GM19324 (cell line): ENCODE results near the gene RFX7.
A peak's percentile ranks its signal among the peaks of the same experiment; 100 is the strongest.
"Not testable (repeated sequence)": the region's sequence is repeated elsewhere in the genome, so short reads cannot be mapped to it uniquely, and the experiment has no call there.

ENCODE experiments used
- ATAC-seq: cut with Tn5 transposase; IDR thresholded peaks from one replicate; pipeline ENCODE4 v1.9.1; 2021; ENCODE audit warnings: mild to moderate bottlenecking, moderate library complexity; ENCODE audit not compliant: unreplicated experiment, low FRiP score

Gene RFX7

DNA sequence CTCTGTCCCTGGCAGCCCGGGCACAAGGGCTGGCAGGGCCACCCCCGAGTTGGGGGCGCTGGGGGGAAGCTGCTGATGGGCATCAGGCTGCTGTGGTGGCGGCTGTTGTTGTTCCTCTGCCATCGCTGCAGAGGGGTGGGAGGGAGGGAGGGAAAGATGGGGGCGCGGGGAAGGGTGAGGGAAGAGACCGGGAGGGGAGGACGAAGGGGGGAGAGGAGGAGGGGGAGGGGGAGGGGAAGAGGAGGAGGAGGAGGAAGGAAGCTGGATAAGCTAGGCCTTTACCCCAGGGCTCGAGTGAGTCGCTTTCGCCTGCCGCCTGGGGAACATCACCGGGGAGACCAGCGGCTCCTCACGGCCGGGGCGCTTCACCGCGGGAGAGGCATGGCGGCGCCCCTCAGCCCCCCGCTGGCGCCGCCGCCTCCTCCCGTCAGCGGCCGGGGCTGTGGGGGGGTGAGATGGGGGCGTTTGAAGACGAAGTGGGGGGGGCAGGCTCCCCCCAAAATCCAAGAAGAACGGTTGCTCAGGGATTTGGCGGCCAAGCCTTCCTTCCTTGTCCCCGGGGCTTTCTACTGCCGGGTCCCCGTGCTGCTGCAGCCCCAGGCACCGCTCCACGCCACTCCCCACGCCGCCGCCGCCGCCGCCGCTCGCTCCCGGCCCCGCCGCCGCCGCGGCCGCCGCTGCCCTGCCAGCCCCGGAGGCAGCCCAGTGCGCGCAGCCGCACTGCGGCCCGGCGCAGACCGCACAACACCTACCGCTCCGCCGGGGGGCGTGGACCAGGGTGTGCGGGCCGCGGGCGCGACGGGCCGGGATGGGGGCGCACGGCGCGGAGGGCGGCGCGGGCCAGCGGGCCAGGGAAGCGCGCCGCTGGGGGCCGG is at the start of gene RFX7:
RFX7 (minus strand) TSS at position 717 of the 875 bp plus-strand sequence; CDS start at position 123, 594 bp downstream.
- peak; percentile 67 for ATAC-seq

DNA sequence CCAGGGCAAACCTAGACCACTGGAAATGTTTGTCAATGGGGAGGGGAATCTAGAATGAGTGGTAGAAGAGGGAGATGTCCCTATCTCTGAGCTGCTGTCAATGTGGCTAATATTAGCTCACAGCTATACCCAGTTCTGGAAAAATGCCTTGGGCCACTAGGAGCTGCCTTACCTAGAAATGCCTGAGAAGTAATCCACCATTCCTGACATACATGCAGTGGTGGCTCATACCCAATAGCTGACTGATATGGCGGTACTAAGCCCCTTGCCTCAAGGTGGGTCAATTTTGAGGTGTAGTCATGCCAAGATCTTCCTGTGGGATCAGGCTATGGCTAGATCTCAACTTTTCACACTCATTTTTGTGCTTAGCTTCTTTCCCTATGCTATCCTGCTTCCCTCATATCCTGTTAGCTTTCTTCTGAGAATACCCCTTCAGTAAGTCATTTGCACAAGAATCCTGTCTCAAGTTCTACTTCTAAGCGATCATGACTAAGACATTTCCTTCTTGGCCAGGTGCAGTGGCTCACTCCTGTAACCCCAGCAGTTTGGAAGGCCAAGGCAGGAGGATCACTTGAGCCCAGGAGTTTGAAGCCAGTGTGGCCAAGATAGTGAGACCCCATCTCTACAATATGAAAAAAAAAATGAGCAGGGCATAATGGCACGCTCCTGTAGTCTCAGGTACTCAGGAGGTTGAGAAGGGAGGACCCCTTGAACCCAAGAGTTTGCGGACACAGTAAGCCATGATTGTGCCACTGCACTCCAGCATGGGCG is 49.1 kb upstream of the RFX7 start:
- no peak for ATAC-seq

DNA sequence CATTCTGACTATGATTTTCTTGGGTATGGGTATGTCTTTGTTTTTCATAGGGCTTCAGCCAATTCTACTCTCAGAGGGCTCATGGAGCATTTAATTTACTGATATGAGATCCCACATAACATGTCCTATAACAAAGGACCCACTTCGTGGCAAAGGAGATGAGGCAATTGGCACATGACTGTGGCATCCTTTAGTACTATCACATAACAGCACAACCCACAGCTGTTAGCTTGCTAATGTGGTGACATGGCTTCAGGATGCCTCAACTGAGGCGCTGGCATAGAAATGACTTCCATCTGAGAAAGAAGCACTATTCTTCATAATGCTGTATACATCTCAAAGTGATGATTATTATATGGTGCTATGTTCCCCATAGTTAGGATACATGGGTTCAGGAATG is 48.1 kb upstream of the RFX7 start:
- no peak for ATAC-seq

DNA sequence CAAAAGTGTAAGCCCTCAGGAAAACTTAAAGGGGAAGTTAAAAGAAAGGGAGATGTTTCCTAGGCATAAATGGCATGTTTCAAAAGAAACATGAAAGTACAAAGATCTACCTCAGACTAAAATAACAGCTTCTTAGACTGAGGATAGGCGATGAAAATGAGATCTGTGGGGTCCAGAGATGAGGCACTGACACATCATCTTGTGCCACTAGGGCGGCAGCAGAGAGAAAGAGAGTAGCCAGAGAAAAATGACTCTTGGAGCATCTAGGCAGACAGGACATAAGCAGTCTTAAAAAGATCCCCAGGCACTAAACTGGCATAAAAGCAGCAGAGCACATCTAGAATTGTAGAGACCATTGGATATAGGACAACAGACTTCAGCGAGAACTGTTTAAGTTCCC is 42.5 kb upstream of the RFX7 start:
- no peak for ATAC-seq

DNA sequence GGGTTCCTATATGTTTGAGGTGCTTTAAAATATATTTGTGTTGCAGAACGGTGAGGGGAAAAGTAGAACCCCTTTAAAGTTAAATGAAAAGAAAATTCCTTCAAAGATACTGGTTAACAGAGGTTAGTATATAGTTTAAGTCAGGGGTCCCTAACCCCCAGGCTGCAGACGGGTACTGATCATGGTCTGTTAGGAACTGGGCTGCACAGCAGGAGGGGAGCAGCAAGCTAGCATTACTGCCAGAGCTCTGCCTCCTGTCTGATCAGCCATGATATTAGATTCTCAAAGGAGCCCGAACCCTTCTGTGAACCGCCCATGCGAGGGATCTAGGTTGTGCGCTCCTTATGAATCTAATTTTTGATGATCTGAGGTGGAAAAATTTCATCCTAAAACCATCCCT is 37.5 kb upstream of the RFX7 start:
- ATAC-seq = no peak

DNA sequence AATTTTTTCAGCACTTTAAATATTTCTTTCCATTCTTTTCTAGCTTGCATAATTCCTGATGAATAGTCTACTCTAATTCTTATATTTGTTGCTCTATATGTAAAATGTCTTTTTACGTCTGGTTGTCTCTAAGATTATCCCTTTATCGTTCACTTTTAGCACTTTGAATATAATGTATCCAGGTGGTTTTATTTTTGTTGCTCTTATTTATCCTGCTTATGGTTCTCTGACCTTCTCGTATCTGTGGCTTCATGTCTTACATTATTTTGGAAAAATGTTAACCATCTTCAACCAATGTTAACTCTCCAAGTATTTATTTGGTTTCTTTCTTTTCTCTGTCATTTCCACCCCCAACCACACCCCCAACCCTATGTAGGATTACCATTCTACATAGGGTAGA is 30.0 kb upstream of the RFX7 start:
- ATAC-seq = no peak

DNA sequence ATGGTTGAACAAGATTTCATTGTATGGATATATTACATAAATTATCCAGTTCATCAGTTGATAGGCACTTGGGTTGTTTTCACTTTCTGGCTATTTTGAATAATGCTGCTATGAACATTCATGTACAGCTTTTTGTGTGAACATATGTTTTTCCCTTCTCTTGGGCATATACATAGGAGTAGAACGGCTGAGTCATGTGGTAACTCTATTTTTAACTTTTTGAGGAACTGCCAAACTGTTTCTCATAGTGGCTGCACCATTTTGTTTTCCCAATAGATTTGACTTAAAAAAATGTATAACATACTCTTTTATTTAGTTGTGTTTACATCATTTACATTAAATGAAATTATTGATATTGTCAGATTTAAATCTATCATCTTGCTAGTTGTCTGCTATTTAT is 28.8 kb upstream of the RFX7 start:
- ATAC-seq = no peak

DNA sequence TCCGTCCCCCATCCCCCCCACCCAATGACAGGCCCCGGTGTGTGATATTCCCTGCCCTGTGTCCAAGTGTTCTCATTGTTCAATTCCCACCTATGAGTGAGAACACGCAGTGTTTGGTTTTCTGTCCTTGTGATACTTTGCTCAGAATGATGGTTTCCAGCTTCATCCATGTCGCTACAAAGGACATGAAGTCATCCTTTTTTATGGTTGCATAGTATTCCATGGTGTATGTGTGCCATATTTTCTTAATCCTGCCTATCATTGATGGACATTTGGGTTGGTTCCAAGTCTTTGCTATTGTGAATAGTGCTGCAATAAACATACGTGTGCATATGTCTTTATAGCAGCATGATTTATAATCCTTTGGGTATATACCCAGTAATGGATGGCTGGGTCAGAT is 22.8 kb upstream of the RFX7 start:
- ATAC-seq = not testable (repeated sequence)

DNA sequence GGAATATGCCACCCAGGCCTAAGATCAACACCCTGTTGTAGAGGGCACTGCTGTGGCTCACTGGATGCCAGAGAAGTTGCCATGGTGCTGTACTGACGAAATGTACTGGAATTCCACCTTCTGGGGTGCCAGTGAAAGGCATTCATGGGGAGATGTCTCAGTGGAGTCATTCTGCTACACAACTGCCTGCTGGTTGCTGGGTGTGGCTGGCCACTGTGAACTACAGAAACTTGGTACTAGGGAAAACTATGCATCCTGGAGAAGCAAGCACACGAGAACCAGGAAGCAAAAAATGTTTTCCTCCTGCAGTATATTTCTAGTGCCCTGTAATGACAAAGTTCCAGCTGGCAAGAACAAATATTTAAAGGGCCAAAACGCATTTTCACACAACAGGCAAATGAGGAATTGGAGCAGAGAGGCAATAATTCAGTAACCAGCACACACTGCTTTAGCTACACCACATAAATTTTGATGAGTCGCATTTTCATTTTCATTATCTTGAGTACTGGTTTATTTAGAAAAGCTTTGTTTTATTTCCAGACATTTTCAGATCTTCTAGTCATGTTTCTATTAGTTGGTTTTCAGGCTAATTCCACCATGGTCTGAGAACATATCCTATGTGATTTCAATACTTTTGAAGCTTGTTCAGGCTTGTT is 18.3 kb upstream of the RFX7 start:
- no peak for ATAC-seq

DNA sequence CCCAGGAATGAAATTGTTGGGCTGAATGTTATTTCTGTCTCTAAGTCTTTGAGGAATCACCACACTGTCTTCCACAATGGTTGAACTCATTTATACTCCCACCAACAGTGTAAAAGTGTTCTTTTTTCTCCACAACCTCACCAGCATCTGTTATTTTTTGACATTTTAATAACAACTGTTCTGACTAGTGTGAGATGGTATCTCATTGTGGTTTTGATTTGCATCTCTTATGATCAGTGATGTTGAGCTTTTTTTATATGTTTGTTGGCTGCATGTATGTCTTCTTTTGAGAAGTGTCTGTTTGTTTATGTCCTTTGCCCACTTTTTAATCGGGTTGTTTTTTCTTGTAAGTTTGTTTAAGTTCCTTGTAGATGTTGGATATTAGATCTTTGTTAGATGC is 13.6 kb upstream of the RFX7 start:
- ATAC-seq = not testable (repeated sequence)

DNA sequence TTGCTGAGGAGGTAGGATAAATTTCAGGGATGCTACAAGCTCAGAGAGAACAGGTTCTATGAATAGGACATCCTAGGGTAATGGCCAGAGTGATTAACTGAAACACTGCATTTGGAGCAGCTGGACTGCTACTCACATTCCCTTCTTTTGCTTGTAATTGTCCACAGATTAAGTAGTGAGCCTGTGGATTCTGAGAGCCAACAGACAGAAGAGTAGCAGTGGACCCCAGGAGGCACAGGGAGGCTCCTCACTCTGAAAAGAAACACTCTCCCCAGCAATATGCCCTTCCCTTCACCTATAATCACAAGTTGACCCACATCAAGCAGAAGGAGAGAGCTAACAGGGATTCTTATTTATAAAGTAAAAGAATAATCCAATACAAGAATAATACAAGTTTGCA is 10.6 kb upstream of the RFX7 start:
- no peak for ATAC-seq

DNA sequence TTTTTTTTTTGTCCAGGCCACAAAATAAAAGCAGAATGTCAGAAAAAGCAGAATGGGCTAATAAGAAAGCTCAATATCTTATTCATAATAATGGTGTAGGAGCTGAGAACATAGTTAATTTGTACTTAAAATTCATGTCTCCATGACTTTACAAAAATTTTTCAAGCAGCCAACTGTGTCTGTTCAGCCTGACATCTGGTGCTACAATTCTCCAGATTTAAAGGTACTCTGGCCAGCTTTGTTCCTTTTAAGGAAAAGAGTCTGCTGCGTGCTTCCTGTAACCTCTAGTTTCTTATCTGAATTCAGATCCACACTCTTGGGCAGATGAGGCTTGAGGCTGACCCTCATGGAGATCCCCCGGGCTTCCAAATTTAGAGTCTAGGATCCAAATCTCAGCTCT is 8.7 kb upstream of the RFX7 start:
- ATAC-seq = no peak

DNA sequence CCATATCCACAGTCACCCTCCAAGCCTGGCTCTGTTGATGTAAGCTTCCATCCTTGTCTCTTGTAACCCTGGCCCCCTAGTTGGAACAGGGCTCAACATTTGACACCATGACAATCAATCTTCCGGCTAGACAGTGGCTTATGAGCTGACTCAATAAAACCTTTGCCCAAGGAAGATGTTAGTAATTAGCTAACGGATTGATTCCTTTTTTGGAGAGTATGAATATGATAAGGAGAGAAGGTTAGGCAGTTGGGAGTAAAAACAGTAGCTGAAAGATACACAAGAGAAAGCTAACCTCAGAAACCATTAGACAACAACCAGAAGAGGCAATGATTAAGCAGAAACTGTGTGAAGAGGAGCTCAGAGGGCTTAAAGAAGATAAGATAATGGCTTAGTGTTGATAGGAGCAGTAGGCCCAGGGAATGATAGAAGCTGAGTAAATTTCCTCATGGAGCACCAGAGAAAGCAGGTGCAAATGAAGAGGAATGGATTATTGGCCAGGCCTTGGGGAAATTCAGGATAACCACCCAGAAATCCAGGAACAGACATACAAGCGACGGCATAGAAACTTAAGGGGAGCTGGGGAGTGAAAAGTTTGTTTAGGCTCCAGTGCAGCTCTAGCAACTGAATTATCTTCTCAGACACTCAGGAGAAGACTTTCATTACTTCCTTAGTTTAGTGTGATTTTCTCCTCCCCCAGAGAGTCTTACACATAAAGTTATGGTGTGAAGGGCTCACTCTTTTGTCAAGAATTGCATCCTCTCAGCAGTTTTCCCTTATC is 7.8 kb upstream of the RFX7 start:
- ATAC-seq = no peak

DNA sequence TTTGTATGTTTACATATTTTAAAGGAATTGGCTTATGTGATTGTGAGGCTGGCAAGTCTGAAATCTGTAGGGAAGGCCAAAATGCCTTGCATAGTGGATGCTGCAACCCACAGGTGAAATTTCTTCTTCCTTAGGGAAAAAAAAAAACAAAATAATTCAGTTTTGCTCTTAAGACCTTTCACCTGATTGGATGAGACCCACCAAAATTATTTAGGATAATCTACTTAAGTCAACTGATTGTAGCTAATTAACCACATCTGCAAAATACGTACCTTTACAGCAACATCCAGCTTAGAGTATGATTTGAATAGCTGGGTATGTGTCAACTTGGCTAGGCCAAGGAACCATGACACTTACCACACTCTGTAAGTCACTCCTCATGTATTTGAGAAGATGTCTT is 6.9 kb upstream of the RFX7 start:
- ATAC-seq = no peak

DNA sequence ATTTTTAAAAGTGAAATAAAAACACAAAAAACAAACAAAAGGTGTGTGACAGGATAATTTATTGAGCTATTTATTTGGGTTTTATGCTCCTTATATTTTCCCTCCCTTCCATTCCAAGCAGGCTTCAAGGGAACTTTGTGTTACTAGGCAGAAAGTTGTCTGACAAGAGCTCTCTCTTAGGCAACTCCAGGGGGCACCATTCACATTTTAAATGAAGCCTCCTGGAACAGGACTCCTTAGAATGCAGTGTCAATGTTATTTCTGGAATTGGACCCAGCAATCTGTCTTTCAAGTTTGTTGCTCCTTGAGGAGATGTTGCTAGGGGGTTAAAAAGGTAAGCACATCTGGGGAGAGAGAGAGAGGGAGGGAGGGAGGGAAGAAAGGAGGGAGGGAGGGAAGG is 5.4 kb upstream of the RFX7 start:
- ATAC-seq = no peak

DNA sequence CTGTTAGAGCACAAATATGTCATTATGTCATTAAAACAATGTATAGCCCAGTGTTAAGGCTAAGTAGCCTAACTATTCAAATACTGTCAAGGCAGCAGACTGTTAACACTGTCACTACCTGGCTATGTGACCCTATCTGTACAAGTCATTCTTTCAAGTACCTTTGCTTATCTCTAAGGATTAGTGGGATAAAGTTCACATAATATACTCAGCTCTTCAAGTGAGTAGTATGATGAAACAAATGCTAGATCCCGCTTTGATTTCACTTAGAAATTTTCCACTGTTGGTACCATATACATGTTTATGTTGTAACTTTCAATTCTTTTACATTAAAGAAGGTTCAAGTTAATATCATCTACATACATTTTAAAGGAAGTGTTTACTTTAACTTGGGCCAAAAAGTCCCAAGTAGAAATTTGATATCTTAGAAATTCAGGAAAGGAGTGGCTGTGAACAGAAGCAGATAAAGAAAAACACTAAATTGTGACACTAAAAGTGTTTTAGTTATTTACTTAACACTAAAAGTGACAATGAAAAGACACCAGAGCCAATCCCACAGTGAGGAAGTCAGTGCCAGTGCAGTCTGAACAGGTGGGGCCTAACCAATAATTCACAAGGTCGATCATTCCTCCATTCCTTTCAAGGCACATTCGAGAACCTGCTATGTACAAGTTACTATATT is 4.8 kb upstream of the RFX7 start:
- ATAC-seq = no peak

DNA sequence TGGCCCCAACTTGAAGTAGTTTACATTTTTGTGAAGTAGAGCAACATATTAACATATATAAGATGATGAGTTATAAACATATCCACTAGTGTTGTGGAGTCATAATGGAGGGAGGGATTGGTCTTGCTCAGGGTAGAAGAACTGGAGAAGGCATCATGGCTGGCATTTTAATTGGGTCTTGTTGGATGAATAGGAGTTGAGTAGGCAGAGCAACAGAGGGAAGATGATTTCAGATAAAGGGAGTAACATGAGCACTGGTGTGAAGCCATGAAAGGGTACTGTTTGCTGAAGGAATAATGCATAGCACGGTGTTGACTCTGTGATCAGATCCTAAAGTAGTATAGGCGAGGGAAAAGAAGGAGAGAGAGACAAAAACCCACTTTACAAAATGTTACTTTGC is 3.6 kb upstream of the RFX7 start:
- ATAC-seq = no peak

DNA sequence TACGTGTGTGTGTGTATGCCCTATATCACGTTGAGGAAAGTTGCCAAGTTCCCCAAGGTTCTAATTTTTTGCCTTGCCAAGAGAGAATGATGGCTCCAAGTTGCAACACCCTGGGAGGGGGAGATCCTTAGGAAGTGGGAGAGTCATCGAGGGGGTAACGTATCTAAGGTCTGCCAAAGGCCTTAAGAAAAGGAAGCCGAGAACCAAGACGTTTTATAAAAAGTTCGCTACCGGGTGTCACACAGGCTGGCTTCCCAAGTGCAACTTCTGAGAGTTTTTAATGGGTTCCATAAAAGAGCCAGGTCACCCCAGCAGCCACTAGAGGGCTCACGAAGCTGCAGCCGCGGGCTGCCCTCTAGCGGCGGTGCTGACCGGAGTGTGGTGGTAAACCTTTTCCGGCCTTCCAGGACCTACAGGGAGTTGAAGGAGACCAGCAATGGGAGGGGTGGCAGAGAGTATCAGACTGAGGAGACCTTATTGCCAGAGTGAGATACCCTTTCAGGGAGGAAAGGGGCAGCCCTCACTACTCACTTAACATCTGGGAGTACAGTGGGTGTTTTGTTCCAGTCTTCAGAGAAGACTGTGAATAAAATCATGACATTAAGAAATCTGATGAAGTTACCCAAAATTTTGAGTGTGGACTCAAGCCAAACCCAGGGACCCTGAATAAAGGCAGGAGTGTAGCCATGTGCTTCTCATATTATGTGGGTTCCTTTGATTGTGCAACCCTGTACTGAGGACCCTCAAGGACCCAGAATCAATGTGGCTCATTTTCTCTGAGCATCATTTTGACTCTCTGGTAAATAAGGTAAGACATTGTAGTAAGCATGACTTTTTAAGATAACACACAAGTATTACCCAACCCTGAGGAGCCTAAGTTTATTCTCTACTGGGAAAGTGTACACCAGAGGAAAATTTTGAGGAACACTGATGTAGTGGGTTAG is 2.5 kb upstream of the RFX7 start:
- peak; percentile 61 for ATAC-seq
